ENCODE data around the gene TDRD7. TPM values are rescaled to one million over a fixed set of nuclear protein-coding genes. Genes with fewer than 3 reads are reported as not detected.

The TDRD7 gene
- polyA plus RNA-seq, 2 of the 4 experiments (the other 2 are of a cell fraction), result 11.5 to 15.7 TPM

GRCh38 chr9:97386265-97386633 lies 25.6 kb upstream of the TDRD7 start:
- no peak overlapping the region for H3K27ac ChIP-seq
- ChIA-PET CTCF (interaction anchor here (0.7 to 5.4 kb wide), 28 partner anchors 8 to 529 kb away, joined by 3 to 46 read pairs (median 6); no protein-coding TSS in a partner anchor), POLR2A (interaction anchor here (1.4 kb wide), 1 partner anchor 212 kb away, joined by 3 read pairs; no protein-coding TSS in a partner anchor)
- TF ChIP-seq EHF (CRISPR knock-in tag; IDR thresholded peaks at IDR 0.05) (no peak), ATOH8 (CRISPR knock-in tag; IDR thresholded peaks at IDR 0.05; ENCODE audit: low read depth) (no peak), JUNB (IDR thresholded peaks at IDR 0.05) (no peak), FOXS1 (CRISPR knock-in tag; IDR thresholded peaks at IDR 0.05) (no peak), HMGXB4 (CRISPR knock-in tag; IDR thresholded peaks at IDR 0.05; ENCODE audit: borderline replicate concordance) (no peak), TP53 (CRISPR knock-in tag; IDR thresholded peaks at IDR 0.05) (no peak), POLR2A (IDR thresholded peaks at IDR 0.05; ENCODE audit: low read length) (no peak), FOSL2 (IDR thresholded peaks at IDR 0.05) (no peak), FOSL2 (CRISPR knock-in tag; IDR thresholded peaks at IDR 0.05) (no peak), CHD2 (IDR thresholded peaks at IDR 0.05; ENCODE audit: low read length, partially characterized antibody) (no peak), HOXB5 (CRISPR knock-in tag; IDR thresholded peaks at IDR 0.05) (no peak), REST (IDR thresholded peaks at IDR 0.05) (no peak), ESRRA (IDR thresholded peaks at IDR 0.05; ENCODE audit: borderline replicate concordance, low read length) (no peak), CEBPB (IDR thresholded peaks at IDR 0.05) (no peak), TFCP2L1 (CRISPR knock-in tag; IDR thresholded peaks at IDR 0.05) (no peak), JUN (IDR thresholded peaks at IDR 0.05) (no peak), KDM5A (IDR thresholded peaks at IDR 0.05) (no peak)
- TF ChIP-seq, protein P1, sequence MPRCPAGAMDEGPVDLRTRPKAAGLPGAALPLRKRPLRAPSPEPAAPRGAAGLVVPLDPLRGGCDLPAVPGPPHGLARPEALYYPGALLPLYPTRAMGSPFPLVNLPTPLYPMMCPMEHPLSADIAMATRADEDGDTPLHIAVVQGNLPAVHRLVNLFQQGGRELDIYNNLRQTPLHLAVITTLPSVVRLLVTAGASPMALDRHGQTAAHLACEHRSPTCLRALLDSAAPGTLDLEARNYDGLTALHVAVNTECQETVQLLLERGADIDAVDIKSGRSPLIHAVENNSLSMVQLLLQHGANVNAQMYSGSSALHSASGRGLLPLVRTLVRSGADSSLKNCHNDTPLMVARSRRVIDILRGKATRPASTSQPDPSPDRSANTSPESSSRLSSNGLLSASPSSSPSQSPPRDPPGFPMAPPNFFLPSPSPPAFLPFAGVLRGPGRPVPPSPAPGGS (IDR thresholded peaks at IDR 0.05), result no peak
- no peak for DNase-seq (ENCODE audit: low read depth in 1 of 2, low spot score in 1 of 2)
- 0% methylated on average over 1 of the region's 1 CpG for WGBS (ENCODE audit: missing lambda C conversion rate)
- H3K9me3 ChIP-seq, result no peaks in the 10 kb centered on the region
- no peak overlapping the region for H3K4me2 ChIP-seq
- no peak overlapping the region for H3K4me3 ChIP-seq
- ATAC-seq, result no peak
- H3K4me1 ChIP-seq, result peaks cover 34% of the 10 kb centered on the region
- no peak for FAIRE-seq

DNA sequence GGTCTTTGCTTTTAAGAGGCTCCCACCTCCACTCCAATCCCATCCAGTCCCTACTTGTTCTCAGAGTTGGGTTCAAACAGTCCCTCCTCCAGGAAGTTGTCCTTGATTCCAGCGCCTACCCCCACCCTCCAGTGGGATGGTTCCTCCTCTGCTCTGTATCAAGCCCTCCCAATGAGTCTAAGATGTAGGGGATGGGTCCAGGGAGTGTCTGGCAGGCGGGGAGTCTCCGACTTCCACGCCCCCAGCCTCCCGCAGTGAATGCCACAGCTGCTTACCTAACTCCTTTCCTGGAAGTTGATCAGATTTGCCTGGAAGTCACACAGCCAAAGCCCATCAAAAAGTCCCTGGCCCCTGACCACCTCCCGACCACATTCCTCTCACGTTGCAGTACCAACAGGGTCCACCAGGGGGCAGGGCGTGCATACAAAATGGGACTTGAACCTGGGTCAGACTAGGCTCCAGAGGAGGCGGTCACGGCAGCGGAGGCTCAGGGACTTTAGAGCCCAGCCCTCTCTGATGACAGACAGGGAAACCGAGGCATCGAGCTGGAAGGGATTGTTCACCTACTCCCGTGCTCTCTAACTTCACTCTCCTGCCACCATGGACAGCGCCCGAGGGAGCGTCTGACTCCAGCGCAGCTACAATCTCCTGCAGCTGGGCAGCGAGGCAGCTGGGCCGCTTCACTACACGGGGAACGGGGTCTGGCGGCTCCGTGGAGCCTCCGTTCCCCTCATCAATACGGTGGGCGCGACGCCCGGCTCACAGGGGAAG lies 25.0 kb upstream of the TDRD7 start:
- peaks cover 30% of the 10 kb centered on the region for H3K4me1 ChIP-seq
- ATAC-seq (peak in 1 of 2 experiments; percentile 84; a peak in 3 of 6 replicates), FAIRE-seq (no peak), DNase-seq (ENCODE audit: low read depth in 1 of 2, low spot score in 1 of 2) (peak; percentile 47 to 77)
- H3K4me2 ChIP-seq, result peak overlapping the region; percentile 53; the same call in 2 of the 3 replicates
- H3K27ac ChIP-seq, result no peak overlapping the region
- ChIA-PET CTCF (interaction anchor here (0.6 to 5.4 kb wide), 36 partner anchors 8 to 1042 kb away, joined by 3 to 46 read pairs (median 4); no protein-coding TSS in a partner anchor), POLR2A (interaction anchor here (1.4 kb wide), 1 partner anchor 212 kb away, joined by 3 read pairs; no protein-coding TSS in a partner anchor)
- 10% methylated on average over 21 of the region's 30 CpGs for WGBS (ENCODE audit: missing lambda C conversion rate)
- H3K9me3 ChIP-seq, result no peaks in the 10 kb centered on the region
- no peak overlapping the region for H3K4me3 ChIP-seq
- TF ChIP-seq FOSL2 (IDR thresholded peaks at IDR 0.05) (no peak), FOSL2 (CRISPR knock-in tag; IDR thresholded peaks at IDR 0.05) (no peak), RARB (CRISPR knock-in tag; IDR thresholded peaks at IDR 0.05) (no peak), SMC3 (IDR thresholded peaks at IDR 0.05) (peak; percentile 80), RAD21 (conservative IDR thresholded peaks at IDR 0.05 in 1 of 2, IDR thresholded peaks at IDR 0.05 in 1 of 2) (peak; percentile 79 to 92), REST (IDR thresholded peaks at IDR 0.05) (peak; percentile 90)
- TF ChIP-seq, protein P2, sequence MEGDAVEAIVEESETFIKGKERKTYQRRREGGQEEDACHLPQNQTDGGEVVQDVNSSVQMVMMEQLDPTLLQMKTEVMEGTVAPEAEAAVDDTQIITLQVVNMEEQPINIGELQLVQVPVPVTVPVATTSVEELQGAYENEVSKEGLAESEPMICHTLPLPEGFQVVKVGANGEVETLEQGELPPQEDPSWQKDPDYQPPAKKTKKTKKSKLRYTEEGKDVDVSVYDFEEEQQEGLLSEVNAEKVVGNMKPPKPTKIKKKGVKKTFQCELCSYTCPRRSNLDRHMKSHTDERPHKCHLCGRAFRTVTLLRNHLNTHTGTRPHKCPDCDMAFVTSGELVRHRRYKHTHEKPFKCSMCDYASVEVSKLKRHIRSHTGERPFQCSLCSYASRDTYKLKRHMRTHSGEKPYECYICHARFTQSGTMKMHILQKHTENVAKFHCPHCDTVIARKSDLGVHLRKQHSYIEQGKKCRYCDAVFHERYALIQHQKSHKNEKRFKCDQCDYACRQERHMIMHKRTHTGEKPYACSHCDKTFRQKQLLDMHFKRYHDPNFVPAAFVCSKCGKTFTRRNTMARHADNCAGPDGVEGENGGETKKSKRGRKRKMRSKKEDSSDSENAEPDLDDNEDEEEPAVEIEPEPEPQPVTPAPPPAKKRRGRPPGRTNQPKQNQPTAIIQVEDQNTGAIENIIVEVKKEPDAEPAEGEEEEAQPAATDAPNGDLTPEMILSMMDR (IDR thresholded peaks at IDR 0.05), result peak; percentile 83

Data from A549 (cell line).